DND-41 (cell line): ENCODE measurements around the gene PHACTR1.

Experiments
- EZH2 ChIP-seq: IDR thresholded peaks from 3 replicates; pipeline ENCODE4 v1.6.1; 2012; ENCODE audit warnings: borderline replicate concordance, low read depth, mild to moderate bottlenecking, moderate library complexity, low read length, inconsistent platforms; ENCODE audit not compliant: severe bottlenecking
- TF ChIP-seq, protein P1 (sequence below): IDR thresholded peaks from 2 replicates; pipeline ENCODE4 v1.5.1; 2012; ENCODE audit warnings: borderline replicate concordance, low read length, moderate library complexity, mild to moderate bottlenecking; ENCODE audit not compliant: poor library complexity, severe bottlenecking; ENCODE audit errors: extremely low read depth

- TF ChIP-seq, protein P1, sequence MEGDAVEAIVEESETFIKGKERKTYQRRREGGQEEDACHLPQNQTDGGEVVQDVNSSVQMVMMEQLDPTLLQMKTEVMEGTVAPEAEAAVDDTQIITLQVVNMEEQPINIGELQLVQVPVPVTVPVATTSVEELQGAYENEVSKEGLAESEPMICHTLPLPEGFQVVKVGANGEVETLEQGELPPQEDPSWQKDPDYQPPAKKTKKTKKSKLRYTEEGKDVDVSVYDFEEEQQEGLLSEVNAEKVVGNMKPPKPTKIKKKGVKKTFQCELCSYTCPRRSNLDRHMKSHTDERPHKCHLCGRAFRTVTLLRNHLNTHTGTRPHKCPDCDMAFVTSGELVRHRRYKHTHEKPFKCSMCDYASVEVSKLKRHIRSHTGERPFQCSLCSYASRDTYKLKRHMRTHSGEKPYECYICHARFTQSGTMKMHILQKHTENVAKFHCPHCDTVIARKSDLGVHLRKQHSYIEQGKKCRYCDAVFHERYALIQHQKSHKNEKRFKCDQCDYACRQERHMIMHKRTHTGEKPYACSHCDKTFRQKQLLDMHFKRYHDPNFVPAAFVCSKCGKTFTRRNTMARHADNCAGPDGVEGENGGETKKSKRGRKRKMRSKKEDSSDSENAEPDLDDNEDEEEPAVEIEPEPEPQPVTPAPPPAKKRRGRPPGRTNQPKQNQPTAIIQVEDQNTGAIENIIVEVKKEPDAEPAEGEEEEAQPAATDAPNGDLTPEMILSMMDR: no peak
- no peak for TF ChIP-seq EZH2
Measured at GRCh38 chr6:12961761-12962160, 245.2 kb downstream of the PHACTR1 start.
